GM12878 (cell line): Measurements from ENCODE around the gene CCNC. TPM values are rescaled to one million over a fixed set of nuclear protein-coding genes. Genes with fewer than 3 reads are reported as not detected.

Experiments
- CHD1 ChIP-seq: IDR thresholded peaks from 2 replicates; pipeline ENCODE4 v1.6.1; 2012; ENCODE audit warnings: low read depth, low read length, improper control_type of control experiment
- CREB1 ChIP-seq: IDR thresholded peaks from 2 replicates; pipeline ENCODE4 v1.6.1; 2012; ENCODE audit warnings: low read depth, mild to moderate bottlenecking, inconsistent platforms
- DPF2 ChIP-seq: fragments of 450-650 bp; IDR thresholded peaks from 2 replicates; pipeline ENCODE4 v1.6.1; 2017; ENCODE audit warnings: mild to moderate bottlenecking
- EGR1 ChIP-seq, 2 experiments: IDR thresholded peaks; 1 replicate in 1 of 2; 2 replicates in 1 of 2; pipeline ENCODE4 v1.6.1; 2011 to 2012; ENCODE audit warnings: low read depth in 2 of 2, low read length in 2 of 2, borderline replicate concordance in 1 of 2, mild to moderate bottlenecking in 1 of 2, moderate library complexity in 1 of 2
- EP300 ChIP-seq, 2 experiments: fragments of 150-350 bp in 1 of 2; IDR thresholded peaks; 2 replicates each; pipeline ENCODE4 v1.6.1; 2011 to 2012; ENCODE audit warnings: low read depth in 2 of 2, low read length in 2 of 2, borderline replicate concordance in 1 of 2, improper control_type of control experiment in 1 of 2, inconsistent platforms in 1 of 2; ENCODE audit not compliant: control insufficient read depth in 1 of 2
- HCFC1 ChIP-seq: fragments of 150-350 bp; IDR thresholded peaks from 2 replicates; pipeline ENCODE4 v1.6.1; 2014; ENCODE audit warnings: low read length
- HDAC6 ChIP-seq: fragments of 200-600 bp; sonication (generic); IDR thresholded peaks from one replicate; pipeline ENCODE4 v1.8.0; 2017; ENCODE audit warnings: antibody characterized with exemption; ENCODE audit not compliant: unreplicated experiment
- IKZF2 ChIP-seq, 2 experiments: fragments of 450-650 bp; IDR thresholded peaks; 2 replicates each; pipeline ENCODE4 v1.6.1; 2017; ENCODE audit warnings: mild to moderate bottlenecking in 2 of 2, moderate library complexity in 2 of 2
- MEF2B ChIP-seq: fragments of 450-650 bp; IDR thresholded peaks from 2 replicates; pipeline ENCODE4 v1.6.1; 2018; ENCODE audit warnings: mild to moderate bottlenecking, moderate library complexity; ENCODE audit not compliant: partially characterized antibody, poor library complexity, severe bottlenecking
- NBN ChIP-seq: fragments of 450-650 bp; IDR thresholded peaks from 2 replicates; pipeline ENCODE4 v1.6.1; 2016
- PAX5 ChIP-seq: IDR thresholded peaks from 2 replicates; pipeline ENCODE4 v1.6.1; 2011; ENCODE audit warnings: low read depth, low read length, borderline replicate concordance
- PAX8 ChIP-seq: fragments of 450-650 bp; IDR thresholded peaks from 2 replicates; pipeline ENCODE4 v1.6.1; 2017; ENCODE audit warnings: mild to moderate bottlenecking, moderate library complexity
- POLR2AphosphoS2 ChIP-seq: IDR thresholded peaks from 2 replicates; pipeline ENCODE4 v1.6.1; 2011; ENCODE audit warnings: low read depth, mild to moderate bottlenecking, low read length, improper control_type of control experiment, moderate library complexity
- RB1 ChIP-seq: fragments of 450-650 bp; formaldehyde crosslinking; IDR thresholded peaks from 2 replicates; pipeline ENCODE4 v1.6.1; 2017; ENCODE audit warnings: mild to moderate bottlenecking, borderline replicate concordance
- SMAD5 ChIP-seq: IDR thresholded peaks from 2 replicates; pipeline ENCODE4 v1.6.1; 2016; ENCODE audit warnings: antibody characterized with exemption, low read depth
- SPI1 ChIP-seq: IDR thresholded peaks from 2 replicates; pipeline ENCODE4 v1.6.1; 2011; ENCODE audit warnings: low read depth, mild to moderate bottlenecking, low read length, moderate library complexity, borderline replicate concordance; ENCODE audit not compliant: insufficient read depth
- SREBF2 ChIP-seq: IDR thresholded peaks from 2 replicates; pipeline ENCODE4 v1.6.1; 2012; ENCODE audit warnings: mild to moderate bottlenecking, low read length
- SRF ChIP-seq, 2 experiments: IDR thresholded peaks; 2 replicates each; pipeline ENCODE4 v1.6.1; 2011; ENCODE audit warnings: low read depth in 2 of 2, low read length in 2 of 2, mild to moderate bottlenecking in 1 of 2, moderate library complexity in 1 of 2
- SUPT20H ChIP-seq: IDR thresholded peaks from 2 replicates; pipeline ENCODE4 v1.6.1; 2011; ENCODE audit warnings: low read depth, mild to moderate bottlenecking, low read length, moderate library complexity, borderline replicate concordance; ENCODE audit not compliant: control insufficient read depth
- SUZ12 ChIP-seq: fragments of 200-600 bp; sonication (generic); IDR thresholded peaks from one replicate; pipeline ENCODE4 v1.6.1; 2018; ENCODE audit warnings: antibody characterized with exemption, mild to moderate bottlenecking; ENCODE audit not compliant: unreplicated experiment
- TARDBP ChIP-seq: IDR thresholded peaks from 2 replicates; pipeline ENCODE4 v1.6.1; 2016; ENCODE audit warnings: borderline replicate concordance
- TCF7 ChIP-seq: IDR thresholded peaks from 2 replicates; pipeline ENCODE4 v1.6.1; 2014; ENCODE audit warnings: antibody characterized with exemption, borderline replicate concordance
- ZBED1 ChIP-seq: IDR thresholded peaks from 2 replicates; pipeline ENCODE4 v1.6.1; 2016; ENCODE audit warnings: borderline replicate concordance
- ZNF384 ChIP-seq: IDR thresholded peaks from 2 replicates; pipeline ENCODE4 v1.6.1; 2012; ENCODE audit warnings: low read depth, mild to moderate bottlenecking, low read length, improper control_type of control experiment, borderline replicate concordance
- polyA plus RNA-seq, 11 experiments: library from polyadenylated mRNA; depleted of rRNA in 4 of 11; unstranded in 6 of 11; stranded (reverse) in 5 of 11; fragments of >200 nt; fragmentation: Nextera tagmentation in 4 of 11; fragmentation: Illumina TruSeq in 1 of 11; extraction: Ambion mirVana in 4 of 11; extraction: Trizol in 1 of 11; gene quantifications; 1 replicate in 1 of 11; 2 replicates in 10 of 11; pipeline versions ENCODE4 v1.2.1 to v1.2.3, GENCODE V29; 2011 to 2016; ENCODE audit warnings: inconsistent platforms in 2 of 11, missing spikeins in 2 of 11, low read depth in 1 of 11
- total RNA-seq, 4 experiments: library from RNA; depleted of rRNA in 3 of 4; stranded (reverse); fragments of >200 nt in 3 of 4; fragmentation: Illumina TruSeq in 1 of 4; extraction: Trizol in 1 of 4; gene quantifications; 2 replicates each; pipeline versions ENCODE4 v1.2.1 to v1.2.3, GENCODE V29; 2013 to 2021
- TF ChIP-seq, protein P1 (sequence below): IDR thresholded peaks from 2 replicates; pipeline ENCODE4 v1.6.1; 2012; ENCODE audit warnings: low read depth, low read length, improper control_type of control experiment
- TF ChIP-seq, protein P2 (sequence below): IDR thresholded peaks from 2 replicates; pipeline ENCODE4 v1.6.1; 2011; ENCODE audit warnings: low read depth, mild to moderate bottlenecking, low read length, moderate library complexity, borderline replicate concordance; ENCODE audit errors: extremely low read depth
- TF ChIP-seq, protein P3 (sequence below): fragments of 450-650 bp; IDR thresholded peaks from 2 replicates; pipeline ENCODE4 v1.6.1; 2017; ENCODE audit warnings: mild to moderate bottlenecking, moderate library complexity

CCNC gene
- total and polyA plus RNA-seq, 10 of the 15 experiments (the other 5 are each of a cell fraction or from before 2014, with no cell fraction given), result 68.5 to 168 (median 99.4) TPM

DNA sequence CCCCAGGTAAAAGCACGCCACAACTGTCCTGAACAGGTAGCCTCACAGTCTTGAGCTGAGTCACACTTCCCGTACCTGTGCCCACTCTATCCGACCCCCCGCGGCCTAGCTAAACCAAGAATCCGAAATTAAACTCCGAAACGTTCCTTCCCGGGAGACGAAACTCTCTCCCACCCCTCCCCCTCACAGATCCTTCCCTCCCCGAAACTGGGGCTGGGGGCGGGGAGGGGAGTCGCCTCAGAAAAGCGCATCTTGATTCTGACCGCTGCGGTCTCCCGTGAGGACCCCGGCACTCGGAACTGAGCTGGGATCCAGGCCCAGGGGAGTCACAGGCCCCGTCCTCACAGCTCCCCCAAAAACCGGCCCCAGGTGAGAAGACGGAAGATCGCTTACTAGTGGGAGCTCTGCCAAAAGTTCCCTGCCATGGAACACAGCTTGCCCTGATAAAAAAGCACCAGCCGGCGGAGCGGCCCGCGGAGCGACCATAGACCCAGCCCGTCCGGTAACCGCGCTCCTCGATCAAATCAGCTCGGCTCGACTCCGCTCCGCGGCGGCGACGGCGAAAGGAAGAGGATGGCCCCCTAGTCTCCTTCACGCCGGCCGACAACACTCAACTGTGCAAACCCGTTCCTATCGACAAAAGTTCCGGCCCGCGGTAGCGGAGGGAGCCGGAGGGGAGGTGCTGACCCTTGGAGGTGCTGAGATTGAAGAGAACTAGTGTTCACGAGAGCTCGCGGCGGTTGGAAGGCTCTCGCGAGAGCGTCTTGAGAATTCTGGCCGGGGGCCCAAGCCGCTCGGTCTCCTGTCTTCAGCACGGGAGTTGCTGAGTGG lies at the start of gene CCNC (continued):
- TF ChIP-seq ZNF384 (no peak), ZBED1 (peak; percentile 71; the same call in 1 of the 2 replicates), IKZF2 (IDR thresholded peaks at IDR 0.05) (peak; percentile 32 to 63; a peak in 2 of 4 replicates), TCF7 (peak; percentile 52; the same call in 1 of the 2 replicates), SPI1 (no peak; the same call in 1 of the 2 replicates), DPF2 (peak; percentile 46; the same call in 1 of the 2 replicates), PAX5 (peak; percentile 48; the same call in 1 of the 2 replicates), POLR2AphosphoS2 (peak; percentile 85; the same call in 1 of the 2 replicates), SMAD5 (peak; percentile 79), EGR1 (IDR thresholded peaks at IDR 0.05; ENCODE audit: borderline replicate concordance in 1 of 2, low read depth in 2 of 2, low read length in 2 of 2) (0 out of 3 replicates have a peak, but pooled peaks of 1 of the 2 experiments have one; percentile 1), HDAC6 (peak; percentile 30), NBN (peak; percentile 87), CHD1 (no peak), PAX8 (no peak), SUZ12 (no peak), EP300 (IDR thresholded peaks at IDR 0.05; ENCODE audit: borderline replicate concordance in 1 of 2, control insufficient read depth in 1 of 2, low read depth in 2 of 2, low read length in 2 of 2) (no peak), RB1 (peak; percentile 91; the same call in 1 of the 2 replicates), SUPT20H (no peak), MEF2B (peak; percentile 51), TARDBP (peak; percentile 90), CREB1 (peak; percentile 86), HCFC1 (peak; percentile 85), SRF (IDR thresholded peaks at IDR 0.05; ENCODE audit: low read depth in 2 of 2, low read length in 2 of 2) (peak in 1 of 2 experiments; percentile 76; a peak in 1 of 4 replicates), SREBF2 (no peak)
- TF ChIP-seq, protein P1, sequence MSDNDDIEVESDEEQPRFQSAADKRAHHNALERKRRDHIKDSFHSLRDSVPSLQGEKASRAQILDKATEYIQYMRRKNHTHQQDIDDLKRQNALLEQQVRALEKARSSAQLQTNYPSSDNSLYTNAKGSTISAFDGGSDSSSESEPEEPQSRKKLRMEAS, result no peak
- TF ChIP-seq, protein P2, sequence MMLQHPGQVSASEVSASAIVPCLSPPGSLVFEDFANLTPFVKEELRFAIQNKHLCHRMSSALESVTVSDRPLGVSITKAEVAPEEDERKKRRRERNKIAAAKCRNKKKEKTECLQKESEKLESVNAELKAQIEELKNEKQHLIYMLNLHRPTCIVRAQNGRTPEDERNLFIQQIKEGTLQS, result no peak
- TF ChIP-seq, protein P3, sequence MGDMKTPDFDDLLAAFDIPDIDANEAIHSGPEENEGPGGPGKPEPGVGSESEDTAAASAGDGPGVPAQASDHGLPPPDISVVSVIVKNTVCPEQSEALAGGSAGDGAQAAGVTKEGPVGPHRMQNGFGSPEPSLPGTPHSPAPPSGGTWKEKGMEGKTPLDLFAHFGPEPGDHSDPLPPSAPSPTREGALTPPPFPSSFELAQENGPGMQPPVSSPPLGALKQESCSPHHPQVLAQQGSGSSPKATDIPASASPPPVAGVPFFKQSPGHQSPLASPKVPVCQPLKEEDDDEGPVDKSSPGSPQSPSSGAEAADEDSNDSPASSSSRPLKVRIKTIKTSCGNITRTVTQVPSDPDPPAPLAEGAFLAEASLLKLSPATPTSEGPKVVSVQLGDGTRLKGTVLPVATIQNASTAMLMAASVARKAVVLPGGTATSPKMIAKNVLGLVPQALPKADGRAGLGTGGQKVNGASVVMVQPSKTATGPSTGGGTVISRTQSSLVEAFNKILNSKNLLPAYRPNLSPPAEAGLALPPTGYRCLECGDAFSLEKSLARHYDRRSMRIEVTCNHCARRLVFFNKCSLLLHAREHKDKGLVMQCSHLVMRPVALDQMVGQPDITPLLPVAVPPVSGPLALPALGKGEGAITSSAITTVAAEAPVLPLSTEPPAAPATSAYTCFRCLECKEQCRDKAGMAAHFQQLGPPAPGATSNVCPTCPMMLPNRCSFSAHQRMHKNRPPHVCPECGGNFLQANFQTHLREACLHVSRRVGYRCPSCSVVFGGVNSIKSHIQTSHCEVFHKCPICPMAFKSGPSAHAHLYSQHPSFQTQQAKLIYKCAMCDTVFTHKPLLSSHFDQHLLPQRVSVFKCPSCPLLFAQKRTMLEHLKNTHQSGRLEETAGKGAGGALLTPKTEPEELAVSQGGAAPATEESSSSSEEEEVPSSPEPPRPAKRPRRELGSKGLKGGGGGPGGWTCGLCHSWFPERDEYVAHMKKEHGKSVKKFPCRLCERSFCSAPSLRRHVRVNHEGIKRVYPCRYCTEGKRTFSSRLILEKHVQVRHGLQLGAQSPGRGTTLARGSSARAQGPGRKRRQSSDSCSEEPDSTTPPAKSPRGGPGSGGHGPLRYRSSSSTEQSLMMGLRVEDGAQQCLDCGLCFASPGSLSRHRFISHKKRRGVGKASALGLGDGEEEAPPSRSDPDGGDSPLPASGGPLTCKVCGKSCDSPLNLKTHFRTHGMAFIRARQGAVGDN, result peak; percentile 58; the same call in 1 of the 2 replicates
